SK-N-SH (cell line): Measurements from ENCODE around the gene SH3PXD2A.

ENCODE experiments used
- CHD2 ChIP-seq: fragments of 150-350 bp; IDR thresholded peaks from 2 replicates; pipeline ENCODE4 v1.6.1; 2018; ENCODE audit warnings: low read length; ENCODE audit not compliant: partially characterized antibody
- EP300 ChIP-seq, 2 experiments: IDR thresholded peaks; 2 replicates each; pipeline versions ENCODE4 v1.4.0 to v1.6.1; 2012; ENCODE audit warnings: borderline replicate concordance in 1 of 2, low read depth in 1 of 2, low read length in 1 of 2
- FOXM1 ChIP-seq: IDR thresholded peaks from 2 replicates; pipeline ENCODE4 v1.4.0; 2012; ENCODE audit warnings: low read depth, mild to moderate bottlenecking
- MXI1 ChIP-seq: IDR thresholded peaks from 2 replicates; pipeline ENCODE4 v1.6.1; 2012; ENCODE audit warnings: mild to moderate bottlenecking, low read depth, low read length, improper control_type of control experiment
- NFIC ChIP-seq: IDR thresholded peaks from 2 replicates; pipeline ENCODE4 v1.4.0; 2012; ENCODE audit warnings: borderline replicate concordance
- POLR2AphosphoS5 ChIP-seq: IDR thresholded peaks from 2 replicates; pipeline ENCODE4 v1.6.1; 2012; ENCODE audit warnings: low read depth, low read length
- RAD21 ChIP-seq: IDR thresholded peaks from 2 replicates; pipeline ENCODE4 v1.6.1; 2012; ENCODE audit warnings: mild to moderate bottlenecking, low read length
- SIN3A ChIP-seq: IDR thresholded peaks from 2 replicates; pipeline ENCODE4 v1.6.1; 2012; ENCODE audit warnings: low read depth, mild to moderate bottlenecking, low read length, moderate library complexity, borderline replicate concordance
- TAF1 ChIP-seq: IDR thresholded peaks from 2 replicates; pipeline ENCODE4 v1.6.1; 2012; ENCODE audit warnings: low read depth, mild to moderate bottlenecking, low read length, moderate library complexity, borderline replicate concordance
- YY1 ChIP-seq: IDR thresholded peaks from 2 replicates; pipeline ENCODE4 v1.4.0; 2012; ENCODE audit warnings: low read depth, mild to moderate bottlenecking
- TF ChIP-seq, protein P1 (sequence below): IDR thresholded peaks from 2 replicates; pipeline ENCODE4 v1.4.0; 2012; ENCODE audit warnings: low read depth, borderline replicate concordance
- TF ChIP-seq, protein P2 (sequence below): fragments of 200-600 bp; sonication (generic); IDR thresholded peaks from 2 replicates; pipeline ENCODE4 v1.6.1; 2017; ENCODE audit warnings: antibody characterized with exemption, mild to moderate bottlenecking, moderate library complexity
- TF ChIP-seq, protein P3 (sequence below): fragments of 150-350 bp; IDR thresholded peaks from 2 replicates; pipeline ENCODE4 v1.6.1; 2016; ENCODE audit warnings: mild to moderate bottlenecking, low read depth, low read length

DNA sequence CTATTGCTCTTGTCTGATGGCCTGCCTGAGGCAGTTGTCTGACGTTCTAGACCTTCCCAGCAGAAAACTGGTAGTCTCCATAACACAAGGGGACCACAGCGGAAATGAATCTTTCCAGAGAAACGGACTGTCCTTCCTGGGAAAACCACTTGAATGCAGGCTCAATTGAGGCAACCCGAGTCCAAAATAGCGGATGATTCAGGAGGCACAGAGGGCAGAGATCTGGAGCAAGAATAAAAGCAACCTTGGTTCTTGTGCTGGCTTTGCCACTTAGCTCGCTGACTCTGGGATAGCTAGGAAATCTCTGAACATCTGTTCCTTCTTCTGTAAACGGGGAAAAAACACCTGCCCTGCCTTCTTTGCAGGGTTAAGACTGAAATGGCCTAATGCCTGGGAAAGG lies 183.0 kb downstream of the SH3PXD2A start:
- TF ChIP-seq RAD21 (no peak), CHD2 (no peak), EP300 (IDR thresholded peaks at IDR 0.05; ENCODE audit: borderline replicate concordance in 1 of 2, low read depth in 1 of 2, low read length in 1 of 2) (no peak), FOXM1 (no peak), NFIC (no peak), YY1 (no peak), POLR2AphosphoS5 (no peak), SIN3A (no peak), TAF1 (no peak), MXI1 (no peak)
- TF ChIP-seq, protein P1, sequence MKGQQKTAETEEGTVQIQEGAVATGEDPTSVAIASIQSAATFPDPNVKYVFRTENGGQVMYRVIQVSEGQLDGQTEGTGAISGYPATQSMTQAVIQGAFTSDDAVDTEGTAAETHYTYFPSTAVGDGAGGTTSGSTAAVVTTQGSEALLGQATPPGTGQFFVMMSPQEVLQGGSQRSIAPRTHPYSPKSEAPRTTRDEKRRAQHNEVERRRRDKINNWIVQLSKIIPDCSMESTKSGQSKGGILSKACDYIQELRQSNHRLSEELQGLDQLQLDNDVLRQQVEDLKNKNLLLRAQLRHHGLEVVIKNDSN, result no peak
- TF ChIP-seq, protein P2, sequence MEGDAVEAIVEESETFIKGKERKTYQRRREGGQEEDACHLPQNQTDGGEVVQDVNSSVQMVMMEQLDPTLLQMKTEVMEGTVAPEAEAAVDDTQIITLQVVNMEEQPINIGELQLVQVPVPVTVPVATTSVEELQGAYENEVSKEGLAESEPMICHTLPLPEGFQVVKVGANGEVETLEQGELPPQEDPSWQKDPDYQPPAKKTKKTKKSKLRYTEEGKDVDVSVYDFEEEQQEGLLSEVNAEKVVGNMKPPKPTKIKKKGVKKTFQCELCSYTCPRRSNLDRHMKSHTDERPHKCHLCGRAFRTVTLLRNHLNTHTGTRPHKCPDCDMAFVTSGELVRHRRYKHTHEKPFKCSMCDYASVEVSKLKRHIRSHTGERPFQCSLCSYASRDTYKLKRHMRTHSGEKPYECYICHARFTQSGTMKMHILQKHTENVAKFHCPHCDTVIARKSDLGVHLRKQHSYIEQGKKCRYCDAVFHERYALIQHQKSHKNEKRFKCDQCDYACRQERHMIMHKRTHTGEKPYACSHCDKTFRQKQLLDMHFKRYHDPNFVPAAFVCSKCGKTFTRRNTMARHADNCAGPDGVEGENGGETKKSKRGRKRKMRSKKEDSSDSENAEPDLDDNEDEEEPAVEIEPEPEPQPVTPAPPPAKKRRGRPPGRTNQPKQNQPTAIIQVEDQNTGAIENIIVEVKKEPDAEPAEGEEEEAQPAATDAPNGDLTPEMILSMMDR, result no peak
- TF ChIP-seq, protein P3, sequence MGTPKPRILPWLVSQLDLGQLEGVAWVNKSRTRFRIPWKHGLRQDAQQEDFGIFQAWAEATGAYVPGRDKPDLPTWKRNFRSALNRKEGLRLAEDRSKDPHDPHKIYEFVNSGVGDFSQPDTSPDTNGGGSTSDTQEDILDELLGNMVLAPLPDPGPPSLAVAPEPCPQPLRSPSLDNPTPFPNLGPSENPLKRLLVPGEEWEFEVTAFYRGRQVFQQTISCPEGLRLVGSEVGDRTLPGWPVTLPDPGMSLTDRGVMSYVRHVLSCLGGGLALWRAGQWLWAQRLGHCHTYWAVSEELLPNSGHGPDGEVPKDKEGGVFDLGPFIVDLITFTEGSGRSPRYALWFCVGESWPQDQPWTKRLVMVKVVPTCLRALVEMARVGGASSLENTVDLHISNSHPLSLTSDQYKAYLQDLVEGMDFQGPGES, result no peak
